ENCODE measurements around the gene KCNQ5. TPM values are rescaled to one million over a fixed set of nuclear protein-coding genes. Genes with fewer than 3 reads are reported as not detected.

KCNQ5 gene
- total and polyA plus RNA-seq, 4 experiments from 2014 or later = 1.0 to 4.2 (median 3.4) TPM; not detected in 1

GRCh38 chr6:72657407-72658197, 35.7 kb downstream of the KCNQ5 start:
- H3K27ac ChIP-seq (ENCODE audit: low read depth, low read length) = no peak overlapping the region
- H3K9me3 Mint-ChIP-seq = no peaks in the 10 kb centered on the region
- H3K27me3 ChIP-seq (ENCODE audit: insufficient read depth, low read length) = no peaks in the 10 kb centered on the region
- no peaks in the 10 kb centered on the region for H3K4me1 Mint-ChIP-seq
- ChIA-PET POLR2A (ENCODE audit: partially characterized antibody) (no interaction called here), CTCF (ENCODE audit: partially characterized antibody) (no interaction called here)
- H3K27me3 Mint-ChIP-seq = no peaks in the 10 kb centered on the region
- no peak overlapping the region for H3K4me3 ChIP-seq (ENCODE audit: low read length in 2 of 2)
- H3K4me1 ChIP-seq (ENCODE audit: insufficient read depth, low read length) = no peaks in the 10 kb centered on the region
- H3K4me3 Mint-ChIP-seq = no peak overlapping the region
- H3K36me3 Mint-ChIP-seq = no peaks in the 10 kb centered on the region
- no peak overlapping the region for H3K27ac Mint-ChIP-seq
- no peak for DNase-seq
- H3K9me3 ChIP-seq (ENCODE audit: control insufficient read depth in 1 of 2, low read length in 2 of 2) = no peaks in the 10 kb centered on the region
- H3K36me3 ChIP-seq (ENCODE audit: insufficient read depth, low read length) = no peaks in the 10 kb centered on the region
- intact Hi-C loops (cut with micrococcal nuclease) = no loop called here

DNA sequence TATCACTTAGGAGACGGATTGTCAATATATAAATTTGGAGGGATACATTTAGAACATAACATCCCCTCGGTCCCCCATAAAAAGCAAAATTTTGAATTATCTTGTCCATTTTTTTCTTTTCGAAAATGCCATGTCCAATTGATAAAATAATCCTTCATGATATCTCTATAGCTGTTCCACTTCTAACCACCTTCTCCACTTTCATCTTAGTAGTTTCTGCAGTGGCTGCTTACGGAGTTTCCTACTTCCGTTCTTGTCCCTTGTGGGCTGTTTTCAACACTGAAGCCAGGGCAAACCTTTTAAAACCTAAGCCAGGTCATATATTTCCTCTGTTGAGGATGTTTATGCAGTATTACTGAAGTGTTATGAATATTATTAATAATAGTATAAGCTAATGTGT, 37.9 kb downstream of the KCNQ5 start:
- no peaks in the 10 kb centered on the region for H3K27me3 ChIP-seq (ENCODE audit: insufficient read depth, low read length)
- Mint-ChIP-seq H3K4me1 (no peaks in the 10 kb centered on the region), H3K36me3 (no peaks in the 10 kb centered on the region), H3K4me3 (no peak overlapping the region), H3K27ac (no peak overlapping the region), H3K27me3 (no peaks in the 10 kb centered on the region), H3K9me3 (no peaks in the 10 kb centered on the region)
- no peaks in the 10 kb centered on the region for H3K36me3 ChIP-seq (ENCODE audit: insufficient read depth, low read length)
- intact Hi-C loops (cut with micrococcal nuclease) = no loop called here
- no peak overlapping the region for H3K4me3 ChIP-seq (ENCODE audit: low read length in 2 of 2)
- CTCF ChIA-PET (ENCODE audit: partially characterized antibody) = no interaction called here
- POLR2A ChIA-PET (ENCODE audit: partially characterized antibody) = no interaction called here
- H3K4me1 ChIP-seq (ENCODE audit: insufficient read depth, low read length) = no peaks in the 10 kb centered on the region
- H3K27ac ChIP-seq (ENCODE audit: low read depth, low read length) = no peak overlapping the region
- no peak for DNase-seq
- H3K9me3 ChIP-seq (ENCODE audit: control insufficient read depth in 1 of 2, low read length in 2 of 2) = no peaks in the 10 kb centered on the region

DNA sequence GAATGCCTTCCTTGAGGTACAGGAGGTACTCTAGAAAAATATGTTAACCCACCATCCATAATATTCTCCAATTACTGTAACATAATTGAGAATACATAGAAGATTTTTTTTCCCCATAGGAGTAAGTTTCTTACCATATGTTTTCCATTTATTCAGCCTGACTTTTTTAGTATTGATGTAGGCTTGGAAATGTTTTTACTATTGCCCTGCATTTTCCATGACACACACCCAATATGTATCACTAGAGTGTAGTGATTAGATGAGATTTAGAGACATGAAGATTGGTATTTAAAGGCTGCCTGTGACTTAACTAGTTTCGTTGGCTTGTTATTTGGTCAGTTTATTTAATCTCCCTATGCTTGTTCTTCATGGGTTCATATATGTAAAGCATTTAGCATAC, 39.5 kb downstream of the KCNQ5 start:
- H3K4me1 ChIP-seq (ENCODE audit: insufficient read depth, low read length) = no peaks in the 10 kb centered on the region
- intact Hi-C loops (cut with micrococcal nuclease) = no loop called here
- CTCF ChIA-PET (ENCODE audit: partially characterized antibody) = no interaction called here

DNA sequence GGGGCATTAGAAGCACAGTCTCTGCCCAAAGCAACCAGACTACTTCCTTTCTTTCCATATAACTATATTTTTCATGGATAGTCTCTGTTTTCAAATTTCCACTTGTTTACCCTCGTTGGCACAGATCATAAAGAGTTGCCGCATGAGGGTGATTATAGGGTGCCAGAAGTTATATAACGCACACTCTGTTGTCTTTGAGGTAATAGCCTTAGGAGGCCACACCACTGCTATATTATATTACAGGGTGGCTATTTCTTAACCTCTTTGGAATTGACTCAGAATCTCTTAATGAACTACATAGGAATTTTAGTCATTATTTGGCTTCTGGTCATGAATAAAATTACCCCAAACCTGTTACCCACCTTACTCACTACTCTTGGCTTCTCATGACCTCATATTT, 43.7 kb downstream of the KCNQ5 start:
- POLR2A ChIA-PET (ENCODE audit: partially characterized antibody) = no interaction called here
- Mint-ChIP-seq H3K27ac (no peak overlapping the region), H3K4me3 (no peak overlapping the region), H3K9me3 (peaks cover 0 to 2% (median 0%) of the 10 kb centered on the region in 8 donors), H3K4me1 (peaks cover 0 to 6% (median 4%) of the 10 kb centered on the region in 4 donors), H3K36me3 (no peaks in the 10 kb centered on the region), H3K27me3 (no peaks in the 10 kb centered on the region)
- no peaks in the 10 kb centered on the region for H3K27me3 ChIP-seq (ENCODE audit: insufficient read depth, low read length)
- intact Hi-C loops (cut with micrococcal nuclease) = no loop called here
- no peaks in the 10 kb centered on the region for H3K9me3 ChIP-seq (ENCODE audit: control insufficient read depth in 1 of 2, low read length in 2 of 2)
- H3K27ac ChIP-seq (ENCODE audit: low read depth, low read length) = no peak overlapping the region
- H3K4me3 ChIP-seq (ENCODE audit: low read length in 2 of 2) = no peak overlapping the region
- H3K4me1 ChIP-seq (ENCODE audit: insufficient read depth, low read length) = no peaks in the 10 kb centered on the region
- no peak for DNase-seq
- no peaks in the 10 kb centered on the region for H3K36me3 ChIP-seq (ENCODE audit: insufficient read depth, low read length)
- CTCF ChIA-PET (ENCODE audit: partially characterized antibody) = no interaction called here

More for the DNA sequence above, 39.5 kb downstream of the KCNQ5 start:
- H3K9me3 Mint-ChIP-seq = no peaks in the 10 kb centered on the region
- H3K4me1 Mint-ChIP-seq = no peaks in the 10 kb centered on the region
- H3K9me3 ChIP-seq (ENCODE audit: control insufficient read depth in 1 of 2, low read length in 2 of 2) = no peaks in the 10 kb centered on the region
- no peaks in the 10 kb centered on the region for H3K27me3 ChIP-seq (ENCODE audit: insufficient read depth, low read length)
- H3K36me3 Mint-ChIP-seq = no peaks in the 10 kb centered on the region
- H3K27me3 Mint-ChIP-seq = no peaks in the 10 kb centered on the region
- no peak overlapping the region for H3K27ac ChIP-seq (ENCODE audit: low read depth, low read length)
- H3K27ac Mint-ChIP-seq = no peak overlapping the region
- no peak overlapping the region for H3K4me3 ChIP-seq (ENCODE audit: low read length in 2 of 2)
- H3K36me3 ChIP-seq (ENCODE audit: insufficient read depth, low read length) = no peaks in the 10 kb centered on the region
- no peak overlapping the region for H3K4me3 Mint-ChIP-seq
- POLR2A ChIA-PET (ENCODE audit: partially characterized antibody) = no interaction called here
- no peak for DNase-seq

DNA sequence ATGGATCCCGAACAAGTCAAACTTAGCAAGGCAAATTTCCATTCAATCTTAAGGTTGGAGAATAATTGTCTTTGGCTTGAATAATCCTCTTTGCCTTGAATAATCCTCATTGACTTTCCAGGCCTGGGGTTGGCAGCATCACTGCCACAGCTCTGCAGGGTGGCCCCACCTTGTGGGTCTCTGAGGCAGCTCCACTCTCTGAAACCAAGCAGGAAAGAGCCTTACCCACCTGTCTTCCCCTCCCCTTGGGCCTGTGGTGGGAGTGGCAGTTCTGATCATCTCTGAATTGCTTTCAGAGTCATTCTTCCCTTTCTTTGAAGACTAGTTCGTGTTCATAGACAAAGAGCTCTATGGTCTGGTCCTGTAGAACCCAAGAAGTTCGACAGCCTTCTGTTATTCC, 47.5 kb downstream of the KCNQ5 start:
- Histone ChIP-seq H3K27ac (ENCODE audit: low read depth, low read length) (no peak overlapping the region), H3K36me3 (ENCODE audit: insufficient read depth, low read length) (no peaks in the 10 kb centered on the region), H3K4me3 (ENCODE audit: low read length in 2 of 2) (no peak overlapping the region), H3K9me3 (ENCODE audit: control insufficient read depth in 1 of 2, low read length in 2 of 2) (no peaks in the 10 kb centered on the region), H3K4me1 (ENCODE audit: insufficient read depth, low read length) (no peaks in the 10 kb centered on the region), H3K27me3 (ENCODE audit: insufficient read depth, low read length) (no peaks in the 10 kb centered on the region)
- H3K27ac Mint-ChIP-seq = no peak overlapping the region
- ChIA-PET POLR2A (ENCODE audit: partially characterized antibody) (no interaction called here), CTCF (ENCODE audit: partially characterized antibody) (interaction anchor here (1.7 kb wide), 1 partner anchor 46 kb away, joined by 4 read pairs; no protein-coding TSS in a partner anchor)
- peaks cover 0 to 6% (median 4%) of the 10 kb centered on the region in 4 donors for H3K4me1 Mint-ChIP-seq
- no peak overlapping the region for H3K4me3 Mint-ChIP-seq
- H3K9me3 Mint-ChIP-seq = peaks cover 0 to 2% (median 0%) of the 10 kb centered on the region in 8 donors
- DNase-seq = no peak
- H3K36me3 Mint-ChIP-seq = no peaks in the 10 kb centered on the region
- no peaks in the 10 kb centered on the region for H3K27me3 Mint-ChIP-seq
- intact Hi-C loops (cut with micrococcal nuclease) = no loop called here

GRCh38 chr6:72672906-72673305, 51.0 kb downstream of the KCNQ5 start:
- Mint-ChIP-seq H3K9me3 (no peaks in the 10 kb centered on the region), H3K27ac (no peak overlapping the region), H3K27me3 (no peaks in the 10 kb centered on the region), H3K36me3 (no peaks in the 10 kb centered on the region), H3K4me3 (no peak overlapping the region), H3K4me1 (peaks cover 0 to 6% (median 4%) of the 10 kb centered on the region in 4 donors)
- Histone ChIP-seq H3K36me3 (ENCODE audit: insufficient read depth, low read length) (no peaks in the 10 kb centered on the region), H3K4me3 (ENCODE audit: low read length in 2 of 2) (no peak overlapping the region), H3K27ac (ENCODE audit: low read depth, low read length) (no peak overlapping the region), H3K4me1 (ENCODE audit: insufficient read depth, low read length) (no peaks in the 10 kb centered on the region), H3K9me3 (ENCODE audit: control insufficient read depth in 1 of 2, low read length in 2 of 2) (no peaks in the 10 kb centered on the region), H3K27me3 (ENCODE audit: insufficient read depth, low read length) (no peaks in the 10 kb centered on the region)
- no peak for DNase-seq
- ChIA-PET CTCF (ENCODE audit: partially characterized antibody) (no interaction called here), POLR2A (ENCODE audit: partially characterized antibody) (no interaction called here)
- intact Hi-C loops (cut with micrococcal nuclease) = no loop called here

GRCh38 chr6:72674842-72675241, 53.0 kb downstream of the KCNQ5 start:
- H3K36me3 ChIP-seq (ENCODE audit: insufficient read depth, low read length) = no peaks in the 10 kb centered on the region
- no peak for DNase-seq
- ChIA-PET POLR2A (ENCODE audit: partially characterized antibody) (no interaction called here), CTCF (ENCODE audit: partially characterized antibody) (no interaction called here)
- H3K4me1 Mint-ChIP-seq = no peaks in the 10 kb centered on the region
- H3K27ac Mint-ChIP-seq = no peak overlapping the region
- H3K27ac ChIP-seq (ENCODE audit: low read depth, low read length) = no peak overlapping the region
- no peak overlapping the region for H3K4me3 Mint-ChIP-seq
- H3K36me3 Mint-ChIP-seq = no peaks in the 10 kb centered on the region
- H3K27me3 ChIP-seq (ENCODE audit: insufficient read depth, low read length) = no peaks in the 10 kb centered on the region
- H3K9me3 Mint-ChIP-seq = no peaks in the 10 kb centered on the region
- H3K4me1 ChIP-seq (ENCODE audit: insufficient read depth, low read length) = no peaks in the 10 kb centered on the region
- H3K4me3 ChIP-seq (ENCODE audit: low read length in 2 of 2) = no peak overlapping the region
- H3K9me3 ChIP-seq (ENCODE audit: control insufficient read depth in 1 of 2, low read length in 2 of 2) = no peaks in the 10 kb centered on the region
- intact Hi-C loops (cut with micrococcal nuclease) = no loop called here
- no peaks in the 10 kb centered on the region for H3K27me3 Mint-ChIP-seq

All from CD4-positive, alpha-beta memory T cell (primary cell).